HG02870 (cell line): ENCODE results near the gene NR3C1.
"Not testable (repeated sequence)": the region's sequence is repeated elsewhere in the genome, so short reads cannot be mapped to it uniquely, and the experiment has no call there.

Experiments
- ATAC-seq: cut with Tn5 transposase; IDR thresholded peaks from one replicate; pipeline ENCODE4 v1.9.1; 2021; ENCODE audit warnings: mild to moderate bottlenecking, moderate library complexity; ENCODE audit not compliant: unreplicated experiment

NR3C1 gene

GRCh38 chr5:143341807-143342570 is 61.5 kb downstream of the NR3C1 start:
- no peak for ATAC-seq

DNA sequence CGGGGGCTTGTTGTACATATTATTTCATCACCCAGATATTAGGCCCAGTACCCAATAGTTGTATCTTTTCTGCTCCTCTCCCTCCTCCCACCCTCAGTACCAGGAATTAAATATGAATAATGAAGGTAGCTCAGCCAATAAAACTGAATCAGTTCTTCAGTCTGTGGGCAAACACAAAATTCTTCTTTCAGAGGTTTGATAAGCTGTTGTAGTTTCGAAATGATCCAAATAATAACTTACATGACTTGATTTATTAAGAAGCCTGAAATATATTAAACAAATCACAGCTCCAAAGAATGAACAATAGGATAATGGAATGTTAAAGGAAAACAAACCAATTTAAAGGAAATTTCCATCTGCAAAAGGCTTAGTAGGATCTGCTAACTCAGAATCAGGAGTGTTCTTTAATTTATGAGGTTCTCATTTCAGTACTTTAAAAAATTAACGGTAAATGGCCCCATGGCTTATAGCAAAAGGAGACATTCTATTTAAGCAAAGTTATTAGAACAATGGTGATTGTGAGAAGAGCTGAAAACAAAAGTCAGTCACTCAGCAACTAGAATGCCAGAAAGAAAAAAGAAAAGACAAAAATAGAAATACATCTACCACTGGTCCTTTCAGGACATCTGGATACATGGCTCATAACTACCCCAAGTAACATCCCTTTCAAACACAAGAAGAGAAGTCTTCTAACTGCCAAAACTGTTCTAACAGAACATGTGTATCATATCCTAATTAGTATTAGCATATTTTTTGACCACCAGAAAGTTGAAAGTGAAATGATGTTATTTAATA is 62.4 kb downstream of the NR3C1 start:
- no peak for ATAC-seq

- no peak for ATAC-seq
These were observed 64.7 kb downstream of the NR3C1 start for GRCh38 chr5:143338658-143339366.

DNA sequence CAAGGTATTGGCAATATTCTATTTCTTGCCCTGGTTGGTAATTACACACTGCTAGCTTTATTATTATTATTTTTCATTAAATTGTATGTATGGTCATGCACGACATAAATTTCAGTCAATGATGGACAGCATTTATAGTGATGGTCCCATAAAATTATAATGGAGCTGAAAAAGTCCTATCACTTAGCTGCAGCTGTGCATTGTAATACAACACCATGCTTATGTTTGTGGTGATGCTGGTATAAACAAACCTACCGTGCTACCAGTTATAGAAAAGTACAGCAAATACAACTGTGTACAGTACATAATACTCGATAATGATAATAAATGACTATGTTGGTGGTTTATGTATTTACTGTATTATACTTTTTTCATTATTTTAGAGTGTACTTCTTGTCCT is 65.5 kb downstream of the NR3C1 start:
- ATAC-seq = no peak

- ATAC-seq = no peak
These were observed 67.0 kb downstream of the NR3C1 start for GRCh38 chr5:143336485-143336884.

- ATAC-seq = no peak
These were observed 68.6 kb downstream of the NR3C1 start for GRCh38 chr5:143334903-143335302.

DNA sequence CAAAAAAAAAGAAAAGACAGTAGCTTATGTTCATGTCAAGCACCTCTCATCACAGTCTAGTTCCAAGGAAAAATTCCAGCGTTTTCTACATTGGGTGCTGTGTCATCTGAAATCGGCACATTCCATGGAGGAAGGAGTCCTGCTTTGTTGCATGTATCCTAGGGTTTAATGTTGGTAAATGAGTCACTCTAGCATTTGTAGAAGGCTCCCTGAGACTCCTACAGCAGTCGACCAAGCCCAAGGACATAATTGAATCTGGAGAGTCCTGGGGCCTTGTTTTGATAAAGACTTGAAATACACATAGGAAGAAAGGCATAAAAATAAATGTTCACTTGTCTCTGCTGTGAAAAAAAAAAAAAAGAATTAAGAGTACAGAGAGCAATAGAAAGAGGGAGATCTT is 69.1 kb downstream of the NR3C1 start:
- ATAC-seq = not testable (repeated sequence)

- ATAC-seq = no peak
These were observed 71.5 kb downstream of the NR3C1 start for GRCh38 chr5:143331956-143332355.

DNA sequence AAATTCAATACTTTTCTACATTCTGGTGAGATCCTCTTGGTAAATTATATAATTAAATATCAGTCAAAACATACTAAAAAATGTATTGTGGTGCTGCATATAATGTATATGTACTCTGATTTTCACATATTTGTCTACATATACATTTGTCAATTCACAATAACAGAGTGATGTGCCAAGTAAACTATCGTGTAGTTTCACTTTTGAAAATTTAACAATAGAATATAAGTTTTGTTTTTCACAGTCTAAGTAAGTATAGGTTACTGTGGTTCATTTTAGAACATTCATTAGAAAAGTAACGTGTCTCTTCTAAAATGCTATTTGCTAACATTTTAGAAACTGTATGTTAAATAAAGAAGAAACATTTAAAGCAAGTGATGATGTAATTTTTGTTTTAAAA is 73.6 kb downstream of the NR3C1 start:
- no peak for ATAC-seq

DNA sequence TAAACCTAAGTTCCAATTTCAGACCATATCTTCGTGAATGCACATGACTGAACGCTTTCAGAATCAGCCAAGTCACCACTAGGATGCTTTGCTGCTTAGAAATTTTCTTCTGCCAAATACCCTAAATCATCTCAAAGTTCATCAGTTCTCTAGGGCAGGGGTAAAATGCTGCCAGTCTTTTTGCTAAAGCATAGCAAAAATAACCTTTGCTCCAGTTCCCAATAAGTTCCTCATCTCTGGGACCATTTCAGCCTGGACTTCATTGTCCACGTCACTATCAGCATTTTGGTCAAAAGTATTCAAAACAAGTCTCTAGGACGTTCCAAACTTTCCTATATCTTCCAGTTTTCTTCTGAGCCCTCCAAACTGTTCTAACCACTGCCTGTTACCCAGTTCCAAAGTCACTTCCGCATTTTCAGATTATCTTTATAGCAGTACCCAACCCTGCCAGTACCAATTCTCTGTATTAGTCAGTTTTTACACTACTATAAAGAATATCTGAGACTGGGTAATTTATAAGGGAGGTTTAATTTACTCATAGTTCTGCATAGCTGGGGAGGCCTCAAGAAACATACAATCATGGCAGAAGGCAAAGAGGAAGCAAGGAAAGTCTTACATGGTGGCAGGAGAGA is 74.8 kb downstream of the NR3C1 start:
- no peak for ATAC-seq

- ATAC-seq = not testable (repeated sequence)
These were observed 78.4 kb downstream of the NR3C1 start for GRCh38 chr5:143325086-143325485.

GRCh38 chr5:143322931-143323630 is 80.4 kb downstream of the NR3C1 start:
- not testable (repeated sequence) for ATAC-seq

- ATAC-seq = no peak
These were observed 81.3 kb downstream of the NR3C1 start for GRCh38 chr5:143322176-143322575.

DNA sequence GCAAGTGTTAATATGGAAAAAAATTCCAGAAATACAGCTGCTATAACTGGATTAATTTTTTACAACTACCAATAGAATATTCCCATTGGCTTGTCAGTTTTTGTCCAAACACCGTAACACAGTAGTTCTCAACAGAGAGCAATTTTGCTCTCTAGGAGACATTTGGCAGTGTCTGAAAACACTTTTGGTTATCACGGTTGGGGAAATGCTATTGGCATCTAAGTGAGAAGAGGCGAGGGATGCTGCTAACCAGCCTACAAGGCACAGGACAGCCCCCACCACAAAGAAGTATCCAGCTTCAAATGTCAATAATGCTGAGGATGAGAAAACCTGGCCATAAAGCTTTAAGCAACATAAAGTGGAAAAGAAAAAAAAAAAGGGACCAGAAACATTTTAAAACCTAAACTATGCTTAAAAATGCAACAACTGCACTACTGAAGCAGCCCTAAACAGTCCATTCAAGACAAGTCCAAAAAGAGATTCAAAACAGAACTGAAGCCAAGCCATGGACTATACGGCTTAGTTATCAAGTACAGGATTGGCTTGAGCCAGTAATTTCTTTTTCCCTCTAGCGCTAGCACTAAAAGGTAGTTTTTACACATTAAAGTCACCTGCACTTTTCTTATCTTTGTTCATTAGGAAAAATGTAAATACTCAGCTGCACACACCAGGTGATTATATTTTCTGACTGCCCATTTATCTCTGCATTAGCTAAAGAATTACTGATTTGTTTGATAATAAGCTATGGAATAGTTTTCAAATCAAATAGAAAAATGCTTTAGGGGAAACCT is 83.9 kb downstream of the NR3C1 start:
- no peak for ATAC-seq

GRCh38 chr5:143318833-143319232 is 84.7 kb downstream of the NR3C1 start:
- no peak for ATAC-seq

GRCh38 chr5:143318270-143318669 is 85.2 kb downstream of the NR3C1 start:
- no peak for ATAC-seq

DNA sequence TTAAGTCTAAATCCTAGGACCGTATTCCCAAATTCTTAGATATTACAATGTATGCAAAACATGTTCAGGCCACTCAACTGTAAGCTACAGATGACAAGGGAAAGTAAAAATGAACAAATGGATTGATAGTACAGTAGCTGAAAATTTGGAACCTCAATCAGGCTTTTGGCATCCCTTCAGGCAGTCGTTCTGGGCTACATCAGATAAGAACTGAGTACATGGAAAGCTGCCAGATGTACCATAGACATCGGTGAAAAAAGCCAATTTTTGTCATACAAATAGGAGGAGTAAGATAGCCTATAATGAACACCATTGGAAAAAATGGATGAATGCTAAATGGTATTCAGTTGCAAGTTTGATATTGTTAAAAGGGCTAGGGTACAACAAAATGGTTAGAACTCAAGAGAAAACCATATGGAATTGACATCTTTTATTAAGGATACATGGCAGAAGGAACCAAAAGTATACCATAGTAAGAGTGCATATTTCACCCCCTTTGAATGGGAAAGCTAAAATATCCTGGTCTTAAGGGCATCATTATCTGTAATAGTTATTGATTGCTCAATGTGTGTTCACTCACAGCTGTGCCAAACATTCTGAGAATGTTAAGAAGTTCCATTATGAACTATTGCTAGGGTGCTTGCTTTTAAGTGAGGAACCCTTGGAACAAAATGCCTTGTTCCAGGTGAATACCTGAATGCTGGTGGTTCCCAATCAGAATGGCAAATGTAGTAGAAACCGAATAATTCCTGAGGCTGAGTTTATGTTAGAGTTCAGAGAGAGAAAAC is 86.4 kb downstream of the NR3C1 start:
- no peak for ATAC-seq

DNA sequence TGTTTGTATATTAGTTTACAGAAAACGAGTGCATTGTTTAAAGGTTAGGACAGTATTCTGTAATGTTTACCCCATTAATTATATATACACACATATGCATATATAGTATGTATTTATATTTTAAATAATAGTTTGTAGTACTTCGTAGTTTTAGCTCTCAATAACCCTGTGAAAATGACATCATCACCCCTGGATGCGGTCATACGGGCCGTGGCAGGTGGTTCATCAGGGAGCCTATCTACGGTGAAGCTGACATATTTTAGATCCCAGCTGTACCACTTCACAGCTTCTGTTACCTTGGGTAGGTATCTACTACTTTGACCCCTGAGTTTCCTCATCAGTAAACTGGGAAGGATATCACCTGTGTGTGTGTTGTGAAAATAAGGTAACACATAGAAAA is 87.1 kb downstream of the NR3C1 start:
- no peak for ATAC-seq

- ATAC-seq = no peak
These were observed 87.6 kb downstream of the NR3C1 start for GRCh38 chr5:143315929-143316328.
